Mesenchymal stem cell (in vitro differentiated cells and primary cell): ENCODE results near the gene EXOC4.

Experiments
- DNase-seq: peaks from one replicate; pipeline ENCODE4 v3.0.0-alpha.2; 2013
- H2AFZ ChIP-seq: one replicate; pipeline ENCODE4 v1.6.1; 2013; ENCODE audit warnings: low read depth, mild to moderate bottlenecking, control low read depth, inconsistent platforms, low read length, moderate library complexity
- H2AK5ac ChIP-seq: 2 replicates; pipeline ENCODE4 v1.6.1; 2013; ENCODE audit warnings: low read length, moderate library complexity, mild to moderate bottlenecking, inconsistent platforms; ENCODE audit not compliant: severe bottlenecking
- H2BK120ac ChIP-seq: one replicate; pipeline ENCODE4 v1.6.1; 2013; ENCODE audit warnings: low read depth, mild to moderate bottlenecking, inconsistent platforms, low read length, moderate library complexity
- H2BK12ac ChIP-seq, 2 experiments: one replicate each; pipeline ENCODE4 v1.6.1; 2013; ENCODE audit warnings: inconsistent platforms in 2 of 2, low read length in 2 of 2, mild to moderate bottlenecking in 2 of 2, moderate library complexity in 2 of 2, control low read depth in 1 of 2
- H2BK15ac ChIP-seq: one replicate; pipeline ENCODE4 v1.6.1; 2013; ENCODE audit warnings: mild to moderate bottlenecking, low read depth, inconsistent platforms; ENCODE audit not compliant: poor library complexity, severe bottlenecking
- H2BK5ac ChIP-seq: 2 replicates; pipeline ENCODE4 v1.6.1; 2013; ENCODE audit warnings: low read depth, mild to moderate bottlenecking, low read length, control low read depth, inconsistent platforms; ENCODE audit not compliant: poor library complexity, severe bottlenecking
- H3K14ac ChIP-seq, 2 experiments: one replicate each; pipeline ENCODE4 v1.6.1; 2013; ENCODE audit warnings: inconsistent platforms in 2 of 2, low read length in 2 of 2, control low read depth in 1 of 2, mild to moderate bottlenecking in 1 of 2, moderate library complexity in 1 of 2
- H3K18ac ChIP-seq, 2 experiments: one replicate each; pipeline ENCODE4 v1.6.1; 2013; ENCODE audit warnings: inconsistent platforms in 2 of 2, low read length in 2 of 2, control low read depth in 1 of 2, low read depth in 1 of 2, mild to moderate bottlenecking in 1 of 2
- H3K23ac ChIP-seq, 2 experiments: one replicate each; pipeline ENCODE4 v1.6.1; 2013; ENCODE audit warnings: inconsistent platforms in 2 of 2, low read length in 2 of 2, mild to moderate bottlenecking in 2 of 2, moderate library complexity in 2 of 2, control low read depth in 1 of 2
- H3K27ac ChIP-seq: 2 replicates; pipeline ENCODE4 v1.5.1; 2013; ENCODE audit warnings: mild to moderate bottlenecking, moderate library complexity, low read length, control low read depth, inconsistent platforms; ENCODE audit not compliant: poor library complexity, severe bottlenecking
- H3K27me3 ChIP-seq, 2 experiments: 2 replicates each; pipeline versions ENCODE4 v1.6.1 to v1.7.0; 2013; ENCODE audit warnings: low read length in 2 of 2, mild to moderate bottlenecking in 2 of 2, moderate library complexity in 2 of 2, control low read depth in 1 of 2, inconsistent platforms in 1 of 2; ENCODE audit not compliant: control insufficient read depth in 1 of 2, insufficient read depth in 1 of 2
- H3K36me3 ChIP-seq, 2 experiments: 2 replicates each; pipeline versions ENCODE4 v1.6.1 to v1.7.0; 2013; ENCODE audit warnings: low read length in 2 of 2, control low read depth in 1 of 2, inconsistent platforms in 1 of 2, low read depth in 1 of 2, mild to moderate bottlenecking in 1 of 2; ENCODE audit not compliant: insufficient read depth in 2 of 2, control insufficient read depth in 1 of 2
- H3K4ac ChIP-seq, 2 experiments: one replicate each; pipeline ENCODE4 v1.6.1; 2013; ENCODE audit warnings: inconsistent platforms in 2 of 2, low read length in 2 of 2, mild to moderate bottlenecking in 2 of 2, moderate library complexity in 2 of 2, control low read depth in 1 of 2, low read depth in 1 of 2
- H3K4me1 ChIP-seq: 2 replicates; pipeline ENCODE4 v1.6.1; 2013; ENCODE audit warnings: low read depth, low read length, control low read depth; ENCODE audit not compliant: control insufficient read depth, insufficient read depth
- H3K4me2 ChIP-seq: 2 replicates; pipeline ENCODE4 v1.6.1; 2013; ENCODE audit warnings: low read length, mild to moderate bottlenecking, inconsistent platforms; ENCODE audit not compliant: poor library complexity, severe bottlenecking
- H3K4me3 ChIP-seq, 2 experiments: 2 replicates each; pipeline versions ENCODE4 v1.5.1 to v1.7.0; 2013; ENCODE audit warnings: low read length in 2 of 2, mild to moderate bottlenecking in 2 of 2, control low read depth in 1 of 2, low read depth in 1 of 2; ENCODE audit not compliant: insufficient read depth in 1 of 2
- H3K79me1 ChIP-seq: replicated peaks from 2 replicates; pipeline ENCODE4 v1.6.1; 2013; ENCODE audit warnings: mild to moderate bottlenecking, control low read depth, low read length, inconsistent platforms; ENCODE audit not compliant: poor library complexity, severe bottlenecking
- H3K9ac ChIP-seq: 2 replicates; pipeline ENCODE4 v1.7.0; 2013; ENCODE audit warnings: mild to moderate bottlenecking, low read length, moderate library complexity
- H3K9me3 ChIP-seq: 2 replicates; pipeline ENCODE4 v1.7.0; 2013; ENCODE audit warnings: mild to moderate bottlenecking, low read length; ENCODE audit not compliant: control insufficient read depth
- H4K8ac ChIP-seq: one replicate; pipeline ENCODE4 v1.6.1; 2013; ENCODE audit warnings: inconsistent platforms, mild to moderate bottlenecking, low read length, moderate library complexity
- H4K91ac ChIP-seq: one replicate; pipeline ENCODE4 v1.6.1; 2013; ENCODE audit warnings: mild to moderate bottlenecking, low read length, inconsistent platforms
- WGBS: methylation state at CpG from one replicate; pipeline ENCODE4 v1.1.7; 2013; ENCODE audit warnings: mixed read lengths; 5-methylcytosine and 5-hydroxymethylcytosine counted together

EXOC4 gene

DNA sequence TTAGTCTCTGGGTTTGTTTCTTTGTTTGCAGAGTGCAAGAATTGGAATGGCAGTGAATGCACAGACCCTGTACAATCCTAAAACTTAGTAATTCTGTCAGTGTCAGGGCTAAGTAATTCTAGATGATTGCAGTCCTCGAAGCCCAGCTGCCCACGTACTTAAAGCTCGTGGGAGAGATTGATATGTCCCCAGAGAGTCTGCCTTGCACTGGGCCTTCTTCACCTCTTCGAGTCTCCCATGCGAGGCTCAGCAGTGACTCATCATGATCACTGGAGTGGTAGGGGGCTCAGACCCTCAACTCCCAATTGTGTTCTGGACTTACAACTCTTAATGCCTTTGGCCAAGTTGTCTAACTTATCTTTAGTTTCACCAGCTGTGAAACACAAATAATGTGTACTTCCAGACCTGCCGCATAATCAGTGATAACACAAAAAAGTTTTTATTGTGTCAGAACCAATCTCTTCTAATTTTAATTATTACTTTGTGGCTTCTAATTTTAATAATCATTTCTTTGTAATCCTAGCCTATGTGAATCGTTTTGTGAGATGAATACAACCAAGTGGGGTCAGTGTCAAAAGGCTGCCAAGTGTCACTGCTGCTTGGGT lies 528.7 kb downstream of the EXOC4 start:
- H3K4me2 ChIP-seq = no peak overlapping the region
- H3K79me1 ChIP-seq = peaks cover 6% of the 10 kb centered on the region
- H3K9me3 ChIP-seq = no peaks in the 10 kb centered on the region
- no peak overlapping the region for H4K8ac ChIP-seq
- H3K4me1 ChIP-seq = no peaks in the 10 kb centered on the region
- no peak overlapping the region for H3K14ac ChIP-seq
- no peak overlapping the region for H3K23ac ChIP-seq
- no peak for DNase-seq
- H4K91ac ChIP-seq = no peak overlapping the region
- H3K4me3 ChIP-seq = no peak overlapping the region
- no peak overlapping the region for H3K27ac ChIP-seq
- no peak overlapping the region for H2BK12ac ChIP-seq
- peaks cover 0 to 4% of the 10 kb centered on the region in 2 experiments for H3K36me3 ChIP-seq
- H2BK5ac ChIP-seq = no peak overlapping the region
- H2BK120ac ChIP-seq = no peak overlapping the region
- no peak overlapping the region for H2AFZ ChIP-seq
- H2BK15ac ChIP-seq = no peak overlapping the region
- no peak overlapping the region for H3K18ac ChIP-seq
- 70% methylated on average over 7 of the region's 7 CpGs for WGBS
- H3K27me3 ChIP-seq = no peaks in the 10 kb centered on the region
- no peak overlapping the region for H3K9ac ChIP-seq
- no peak overlapping the region for H3K4ac ChIP-seq
- no peak overlapping the region for H2AK5ac ChIP-seq

DNA sequence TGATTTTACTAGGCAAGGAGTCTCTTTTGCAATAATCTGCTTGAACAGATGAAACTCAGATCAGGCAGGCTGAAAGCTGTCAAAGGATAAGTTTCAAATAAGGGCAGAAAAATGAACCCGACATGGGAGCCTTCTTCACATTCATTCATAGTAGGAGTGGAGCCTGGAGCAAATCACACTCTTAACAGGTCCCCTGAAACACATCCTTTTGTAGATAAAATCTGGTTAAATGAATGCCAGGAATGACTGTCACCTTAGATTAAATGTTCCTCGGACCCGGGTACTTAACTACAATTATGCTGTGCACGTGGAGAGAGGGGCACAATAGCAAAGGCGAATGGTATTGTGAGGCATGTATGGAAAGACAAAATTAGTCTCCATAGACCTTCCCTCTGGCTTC lies 529.6 kb downstream of the EXOC4 start:
- H3K23ac ChIP-seq = no peak overlapping the region
- H2BK5ac ChIP-seq = no peak overlapping the region
- H2BK12ac ChIP-seq = no peak overlapping the region
- 90% methylated on average over 5 of the region's 5 CpGs for WGBS
- H3K4me1 ChIP-seq = no peaks in the 10 kb centered on the region
- H3K4ac ChIP-seq = no peak overlapping the region
- H2AFZ ChIP-seq = no peak overlapping the region
- no peaks in the 10 kb centered on the region for H3K9me3 ChIP-seq
- peaks cover 0 to 4% of the 10 kb centered on the region in 2 experiments for H3K36me3 ChIP-seq
- DNase-seq = no peak
- peaks cover 7% of the 10 kb centered on the region for H3K79me1 ChIP-seq
- H2AK5ac ChIP-seq = no peak overlapping the region
- no peak overlapping the region for H4K8ac ChIP-seq
- H2BK120ac ChIP-seq = no peak overlapping the region
- no peak overlapping the region for H3K14ac ChIP-seq
- no peak overlapping the region for H3K4me2 ChIP-seq
- no peaks in the 10 kb centered on the region for H3K27me3 ChIP-seq
- H3K4me3 ChIP-seq = no peak overlapping the region
- H3K18ac ChIP-seq = no peak overlapping the region
- H2BK15ac ChIP-seq = no peak overlapping the region
- H3K27ac ChIP-seq = no peak overlapping the region
- H3K9ac ChIP-seq = no peak overlapping the region
- H4K91ac ChIP-seq = no peak overlapping the region

DNA sequence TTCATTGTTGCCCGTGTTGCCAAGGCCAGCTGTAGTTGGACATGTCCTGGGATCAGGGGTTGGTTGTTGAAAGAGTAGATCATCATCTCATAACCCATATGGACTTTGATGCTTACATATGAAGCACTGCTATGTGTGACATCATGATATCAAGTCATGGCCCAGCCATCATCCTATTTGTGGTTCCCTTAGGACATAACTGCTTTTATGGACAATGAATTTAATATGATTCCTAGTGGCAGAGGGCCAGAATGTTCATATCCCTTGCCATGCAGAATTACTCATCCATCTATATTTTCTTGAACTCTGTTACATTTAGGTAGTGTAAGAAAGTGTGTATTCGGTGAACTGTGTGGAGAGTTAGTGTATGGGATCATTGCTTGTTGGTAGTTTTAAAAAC lies 530.4 kb downstream of the EXOC4 start:
- H2AFZ ChIP-seq = no peak overlapping the region
- H3K4ac ChIP-seq = no peak overlapping the region
- H3K36me3 ChIP-seq = peaks cover 0 to 4% of the 10 kb centered on the region in 2 experiments
- peaks cover 7% of the 10 kb centered on the region for H3K79me1 ChIP-seq
- H3K18ac ChIP-seq = no peak overlapping the region
- no peak overlapping the region for H2BK120ac ChIP-seq
- H4K91ac ChIP-seq = no peak overlapping the region
- no peak overlapping the region for H4K8ac ChIP-seq
- H2BK15ac ChIP-seq = no peak overlapping the region
- H2AK5ac ChIP-seq = no peak overlapping the region
- H3K27me3 ChIP-seq = no peaks in the 10 kb centered on the region
- no peak overlapping the region for H3K14ac ChIP-seq
- no peak overlapping the region for H3K4me2 ChIP-seq
- no peak for DNase-seq
- H3K9ac ChIP-seq = no peak overlapping the region
- H2BK5ac ChIP-seq = no peak overlapping the region
- H3K9me3 ChIP-seq = no peaks in the 10 kb centered on the region
- H3K27ac ChIP-seq = no peak overlapping the region
- no peak overlapping the region for H3K4me3 ChIP-seq
- no CpG with 5 or more reads among the region's 2 CpGs for WGBS
- no peak overlapping the region for H2BK12ac ChIP-seq
- no peak overlapping the region for H3K23ac ChIP-seq
- no peaks in the 10 kb centered on the region for H3K4me1 ChIP-seq

DNA sequence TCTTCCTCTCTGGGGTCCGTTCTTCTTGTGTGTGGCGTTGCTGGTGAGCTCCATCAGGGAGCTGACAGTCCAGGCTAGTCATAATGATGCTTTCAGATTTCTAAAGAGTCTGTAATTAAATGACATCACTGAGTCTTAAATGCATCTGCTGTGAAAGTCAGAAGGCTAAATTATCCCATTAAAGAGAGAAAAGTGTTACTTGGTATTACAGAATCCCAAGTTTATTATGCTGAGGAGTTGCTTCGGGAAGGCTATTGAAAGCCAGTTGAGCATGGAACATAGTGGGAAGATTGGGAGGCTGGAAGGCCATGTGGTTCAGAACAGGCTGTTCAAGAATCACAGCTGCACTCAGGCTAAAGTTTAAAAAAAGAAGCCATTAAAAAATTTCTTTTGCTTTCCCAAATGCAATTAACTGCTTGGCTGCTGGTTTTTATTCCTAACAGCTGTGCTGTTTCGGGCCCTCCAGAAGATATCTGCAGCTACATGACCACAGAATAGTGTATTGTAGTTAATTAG lies 531.7 kb downstream of the EXOC4 start:
- H3K9me3 ChIP-seq = no peaks in the 10 kb centered on the region
- H2AFZ ChIP-seq = no peak overlapping the region
- H3K27me3 ChIP-seq = no peaks in the 10 kb centered on the region
- H4K91ac ChIP-seq = no peak overlapping the region
- no peak overlapping the region for H3K4me2 ChIP-seq
- H3K18ac ChIP-seq = no peak overlapping the region
- no peak overlapping the region for H2BK12ac ChIP-seq
- H3K14ac ChIP-seq = no peak overlapping the region
- peaks cover 0 to 4% of the 10 kb centered on the region in 2 experiments for H3K36me3 ChIP-seq
- no peak overlapping the region for H3K4ac ChIP-seq
- no peak overlapping the region for H3K9ac ChIP-seq
- WGBS = 100% methylated on average over 4 of the region's 4 CpGs
- no peak overlapping the region for H2BK5ac ChIP-seq
- H3K79me1 ChIP-seq = peaks cover 7% of the 10 kb centered on the region
- H2AK5ac ChIP-seq = no peak overlapping the region
- no peak overlapping the region for H3K4me3 ChIP-seq
- H3K27ac ChIP-seq = no peak overlapping the region
- no peak overlapping the region for H2BK120ac ChIP-seq
- H2BK15ac ChIP-seq = no peak overlapping the region
- no peaks in the 10 kb centered on the region for H3K4me1 ChIP-seq
- no peak overlapping the region for H3K23ac ChIP-seq
- no peak for DNase-seq
- no peak overlapping the region for H4K8ac ChIP-seq
